HepG2 (cell line): ENCODE results near the gene CCBE1. TPM values are rescaled to one million over a fixed set of nuclear protein-coding genes. Genes with fewer than 3 reads are reported as not detected.

Experiments
- ATAC-seq: fragments of 200-7000 bp; cut with Tn5 transposase; 3 replicates; pipeline ENCODE4 v1.9.1; 2020; ENCODE audit warnings: mild to moderate bottlenecking, moderate library complexity
- BruUV-seq: library from RNA; stranded (reverse); fragments of 400-500 nt; replicated peaks from 2 replicates; lab custom pipeline; 2021; lab: Mats Ljungman, UMichigan
- CTCF ChIA-PET: fragments of 300-600 bp; formaldehyde crosslinking; extraction: SDS; loops from one replicate; lab custom pipeline; 2021; ENCODE audit warnings: low total read pairs, inconsistent platforms, low intra/inter-chr PET ratio; lab: Yijun Ruan, JAX
- POLR2A ChIA-PET: fragments of 350-600 bp; sonication (Branson Sonifier 250); formaldehyde crosslinking; loops from one replicate; lab custom pipeline; 2020; ENCODE audit warnings: antibody characterized with exemption, inconsistent platforms; lab: Yijun Ruan, JAX
- DNase-seq: peaks from one replicate; pipeline ENCODE4 v3.0.0-alpha.2; 2015; ENCODE audit warnings: low spot score
- FAIRE-seq: peaks from 3 replicates; lab custom pipeline; 2011; peaks lifted over from hg19 to GRCh38; lab: Jason Lieb, UNC
- H2AFZ ChIP-seq: one replicate; pipeline ENCODE4 v1.6.1; 2011; ENCODE audit warnings: low read length, inconsistent platforms
- H3K27ac ChIP-seq: fragments of 300-600 bp; 3 replicates; pipeline ENCODE4 v1.8.0; 2011; ENCODE audit warnings: mixed run types, mild to moderate bottlenecking, mixed read lengths, low read length, inconsistent platforms; ENCODE audit not compliant: insufficient read depth; ENCODE audit errors: extremely low read length
- H3K27me3 ChIP-seq, 2 experiments: fragments of 200-600 bp in 1 of 2; 2 replicates in 1 of 2; 3 replicates in 1 of 2; pipeline versions ENCODE4 v1.6.0 to v1.8.0; 2011; ENCODE audit warnings: low read length in 2 of 2, mild to moderate bottlenecking in 2 of 2, moderate library complexity in 2 of 2, inconsistent platforms in 1 of 2; ENCODE audit not compliant: insufficient read depth in 2 of 2, control insufficient read depth in 1 of 2
- H3K36me3 ChIP-seq, 2 experiments: fragments of 200-600 bp in 1 of 2; replicated peaks in 1 of 2; 2 replicates in 1 of 2; 3 replicates in 1 of 2; pipeline versions ENCODE4 v1.5.1 to v1.8.0; 2011; ENCODE audit warnings: low read length in 2 of 2, inconsistent platforms in 1 of 2; ENCODE audit not compliant: insufficient read depth in 2 of 2, control insufficient read depth in 1 of 2
- H3K4me1 ChIP-seq: 2 replicates; pipeline ENCODE4 v1.5.1; 2012; ENCODE audit warnings: low read length, inconsistent platforms; ENCODE audit not compliant: insufficient read depth
- H3K4me2 ChIP-seq: 2 replicates; pipeline ENCODE4 v1.6.0; 2011; ENCODE audit warnings: low read depth, low read length, inconsistent platforms
- H3K4me3 ChIP-seq, 3 experiments: fragments of 200-600 bp in 1 of 3; sonication (generic), shearing (Covaris generic) in 1 of 3; replicated peaks in 1 of 3; 2 replicates each; pipeline ENCODE4 v1.5.1; 2011 to 2016; ENCODE audit warnings: low read length in 3 of 3, inconsistent platforms in 2 of 3, low read depth in 2 of 3, mild to moderate bottlenecking in 2 of 3, control low read depth in 1 of 3, mixed read lengths in 1 of 3; ENCODE audit not compliant: insufficient read depth in 1 of 3
- H3K79me2 ChIP-seq: one replicate; pipeline ENCODE4 v1.6.1; 2011; ENCODE audit warnings: low read length, inconsistent platforms; ENCODE audit not compliant: insufficient read depth
- H3K9ac ChIP-seq: 2 replicates; pipeline ENCODE4 v1.6.0; 2011; ENCODE audit warnings: mild to moderate bottlenecking, low read depth, low read length, inconsistent platforms; ENCODE audit not compliant: insufficient read depth
- H3K9me3 ChIP-seq: 2 replicates; pipeline ENCODE4 v1.5.1; 2012; ENCODE audit warnings: mild to moderate bottlenecking, low read length
- H4K20me1 ChIP-seq: 2 replicates; pipeline ENCODE4 v1.6.0; 2011; ENCODE audit warnings: inconsistent platforms, mild to moderate bottlenecking, low read length, moderate library complexity; ENCODE audit not compliant: insufficient read depth
- FOXK2 ChIP-seq: fragments of 450-650 bp; IDR thresholded peaks from 2 replicates; pipeline ENCODE4 v1.6.1; 2016
- JUNB ChIP-seq: sonication (generic); formaldehyde crosslinking; IDR thresholded peaks from 2 replicates; pipeline ENCODE4 v1.8.0; 2022; ENCODE audit warnings: missing genetic modification reagents, mild to moderate bottlenecking, borderline replicate concordance
- LCORL ChIP-seq, 2 experiments: fragments of 450-650 bp in 1 of 2; sonication (generic) in 1 of 2; formaldehyde crosslinking in 1 of 2; IDR thresholded peaks; 2 replicates each; pipeline versions ENCODE4 v1.5.0 to v1.6.1; 2017 to 2020; ENCODE audit warnings: antibody characterized with exemption in 1 of 2, missing genetic modification reagents in 1 of 2
- MZF1 ChIP-seq: sonication (generic); formaldehyde crosslinking; IDR thresholded peaks from 2 replicates; pipeline ENCODE4 v1.8.1; 2023; ENCODE audit warnings: mild to moderate bottlenecking, missing genetic modification reagents, borderline replicate concordance
- RAD21 ChIP-seq: fragments of 450-650 bp; formaldehyde crosslinking; IDR thresholded peaks from 2 replicates; pipeline ENCODE4 v1.5.0; 2020; ENCODE audit warnings: mild to moderate bottlenecking
- ZNF17 ChIP-seq: sonication (generic); formaldehyde crosslinking; IDR thresholded peaks from 2 replicates; pipeline ENCODE4 v1.5.0; 2020; ENCODE audit warnings: mild to moderate bottlenecking, missing genetic modification reagents
- ZNF557 ChIP-seq: sonication (generic); formaldehyde crosslinking; IDR thresholded peaks from 2 replicates; pipeline ENCODE4 v1.4.0; 2020; ENCODE audit warnings: missing genetic modification reagents
- ZNF850 ChIP-seq: sonication (generic); formaldehyde crosslinking; conservative IDR thresholded peaks from 2 replicates; pipeline ENCODE4 v1.9.0; 2021; ENCODE audit warnings: mild to moderate bottlenecking, missing genetic modification reagents
- WGBS: methylation state at CpG from one replicate; pipeline ENCODE4 v1.1.6; 2017; ENCODE audit warnings: low lambda C conversion rate; 5-methylcytosine and 5-hydroxymethylcytosine counted together
- in situ Hi-C: cut with HindIII; loops from 2 replicates; pipeline ENCODE4 v1.10.0; 2017; ENCODE audit warnings: low pct_unique_long_range_greater_than_20kb; ENCODE audit not compliant: extremely low pct_ligation_motif_present
- intact Hi-C: fragments of 100-400 bp; cut with micrococcal nuclease; formaldehyde crosslinking; loops from one replicate; pipeline ENCODE4 v1.10.0; 2022; ENCODE audit not compliant: unreplicated experiment
- polyA plus RNA-seq, 8 experiments: library from polyadenylated mRNA; depleted of rRNA in 3 of 8; stranded (reverse) in 7 of 8; unstranded in 1 of 8; fragments of >200 nt; fragmentation: Illumina TruSeq in 4 of 8; extraction: Trizol in 4 of 8; gene quantifications; 2 replicates each; pipeline versions ENCODE4 v1.2.1 to v1.2.3, GENCODE V29; 2011 to 2016; ENCODE audit warnings: low read depth in 4 of 8, missing spikeins in 1 of 8, mixed read lengths in 1 of 8; ENCODE audit not compliant: insufficient read depth in 1 of 8
- total RNA-seq, 5 experiments: library from RNA; depleted of rRNA; stranded (reverse); fragments of >200 nt; fragmentation: Illumina TruSeq; extraction: Trizol; gene quantifications; 2 replicates each; pipeline ENCODE4 v1.2.3, GENCODE V29; 2016; ENCODE audit warnings: low read depth in 1 of 5
- TF ChIP-seq, protein P1 (sequence below): sonication (generic); formaldehyde crosslinking; IDR thresholded peaks from 2 replicates; pipeline ENCODE4 v1.5.0; 2020; ENCODE audit warnings: mild to moderate bottlenecking, missing genetic modification reagents

Gene CCBE1
- total and polyA plus RNA-seq, 2 of the 13 experiments (the other 11 are each of a cell fraction or from before 2014, with no cell fraction given): not detected

- TF ChIP-seq ZNF17 (CRISPR knock-in tag): no peak
- TF ChIP-seq LCORL (IDR thresholded peaks at IDR 0.05): 0 out of 2 replicates have a peak, but pooled peaks have one; percentile 40
- no peak for TF ChIP-seq LCORL (CRISPR knock-in tag; IDR thresholded peaks at IDR 0.05)
- no peak for TF ChIP-seq MZF1 (CRISPR knock-in tag)
- no peak for TF ChIP-seq JUNB (CRISPR knock-in tag)
Measured at GRCh38 chr18:59520562-59521355, 176.5 kb downstream of the CCBE1 start (continued).

- CTCF ChIA-PET: no interaction called here
- peaks cover 3% of the 10 kb centered on the region; the same call in 1 of the 2 replicates for H4K20me1 ChIP-seq
- no peak for DNase-seq
Measured at GRCh38 chr18:59518705-59519104, 178.5 kb downstream of the CCBE1 start.

More at GRCh38 chr18:59518705-59519104, 178.5 kb downstream of the CCBE1 start:
- BruUV-seq: no TSS peak
- Histone ChIP-seq H3K27me3 (peaks cover 0 to 11% of the 10 kb centered on the region in 2 experiments; a peak in 2 of 5 replicates), H3K79me2 (no peaks in the 10 kb centered on the region), H3K4me1 (peaks cover 40% of the 10 kb centered on the region), H3K4me3 (no peak overlapping the region), H3K9ac (no peak overlapping the region), H3K36me3 (no peaks in the 10 kb centered on the region), H3K4me2 (no peak overlapping the region), H3K9me3 (no peaks in the 10 kb centered on the region), H2AFZ (no peak overlapping the region), H3K27ac (no peak overlapping the region)
- TF ChIP-seq RAD21 (CRISPR knock-in tag): no peak
- no peak for TF ChIP-seq ZNF557
- TF ChIP-seq, protein P1, sequence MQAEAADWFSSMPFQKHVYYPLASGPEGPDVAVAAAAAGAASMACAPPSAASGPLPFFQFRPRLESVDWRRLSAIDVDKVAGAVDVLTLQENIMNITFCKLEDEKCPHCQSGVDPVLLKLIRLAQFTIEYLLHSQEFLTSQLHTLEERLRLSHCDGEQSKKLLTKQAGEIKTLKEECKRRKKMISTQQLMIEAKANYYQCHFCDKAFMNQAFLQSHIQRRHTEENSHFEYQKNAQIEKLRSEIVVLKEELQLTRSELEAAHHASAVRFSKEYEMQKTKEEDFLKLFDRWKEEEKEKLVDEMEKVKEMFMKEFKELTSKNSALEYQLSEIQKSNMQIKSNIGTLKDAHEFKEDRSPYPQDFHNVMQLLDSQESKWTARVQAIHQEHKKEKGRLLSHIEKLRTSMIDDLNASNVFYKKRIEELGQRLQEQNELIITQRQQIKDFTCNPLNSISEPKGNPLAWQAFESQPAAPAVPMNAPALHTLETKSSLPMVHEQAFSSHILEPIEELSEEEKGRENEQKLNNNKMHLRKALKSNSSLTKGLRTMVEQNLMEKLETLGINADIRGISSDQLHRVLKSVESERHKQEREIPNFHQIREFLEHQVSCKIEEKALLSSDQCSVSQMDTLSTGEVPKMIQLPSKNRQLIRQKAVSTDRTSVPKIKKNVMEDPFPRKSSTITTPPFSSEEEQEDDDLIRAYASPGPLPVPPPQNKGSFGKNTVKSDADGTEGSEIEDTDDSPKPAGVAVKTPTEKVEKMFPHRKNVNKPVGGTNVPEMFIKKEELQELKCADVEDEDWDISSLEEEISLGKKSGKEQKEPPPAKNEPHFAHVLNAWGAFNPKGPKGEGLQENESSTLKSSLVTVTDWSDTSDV (CRISPR knock-in tag): no peak
- TF ChIP-seq FOXK2: no peak
- no peak for TF ChIP-seq ZNF850
- in situ Hi-C loops: no loop called here
- intact Hi-C loops: no loop called here
- POLR2A ChIA-PET: no interaction called here
- WGBS: 0% methylated on average over 2 of the region's 2 CpGs
- no peak for FAIRE-seq
- ATAC-seq: no peak
